GM12874 (cell line): ENCODE measurements around the gene UBQLN1.

Experiments used
- TF ChIP-seq, protein P1 (sequence below): IDR thresholded peaks from 2 replicates; pipeline ENCODE4 v1.5.1; 2011; ENCODE audit warnings: low read depth, mild to moderate bottlenecking, control low read depth, low read length, moderate library complexity; ENCODE audit not compliant: insufficient read depth

Gene UBQLN1

DNA sequence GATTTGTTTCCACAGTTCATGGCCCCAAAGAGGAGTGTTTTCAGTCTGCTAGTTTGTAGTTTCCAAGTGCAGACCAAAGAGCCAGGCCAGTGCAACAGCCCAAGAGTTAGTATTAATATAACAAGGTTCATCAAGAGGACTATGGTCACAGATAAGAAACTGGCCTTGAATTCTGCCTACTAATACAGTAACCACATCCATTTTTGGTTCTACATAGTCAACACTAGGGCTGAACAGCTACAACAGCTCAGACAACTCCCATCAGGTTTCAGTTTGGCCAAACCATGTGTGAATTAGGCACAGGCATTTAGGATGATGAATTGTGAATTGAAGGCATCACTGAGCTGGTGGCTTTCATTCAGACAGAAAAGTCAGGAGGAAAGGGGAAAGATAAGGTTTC, 13.8 kb upstream of the UBQLN1 start:
- TF ChIP-seq, protein P1, sequence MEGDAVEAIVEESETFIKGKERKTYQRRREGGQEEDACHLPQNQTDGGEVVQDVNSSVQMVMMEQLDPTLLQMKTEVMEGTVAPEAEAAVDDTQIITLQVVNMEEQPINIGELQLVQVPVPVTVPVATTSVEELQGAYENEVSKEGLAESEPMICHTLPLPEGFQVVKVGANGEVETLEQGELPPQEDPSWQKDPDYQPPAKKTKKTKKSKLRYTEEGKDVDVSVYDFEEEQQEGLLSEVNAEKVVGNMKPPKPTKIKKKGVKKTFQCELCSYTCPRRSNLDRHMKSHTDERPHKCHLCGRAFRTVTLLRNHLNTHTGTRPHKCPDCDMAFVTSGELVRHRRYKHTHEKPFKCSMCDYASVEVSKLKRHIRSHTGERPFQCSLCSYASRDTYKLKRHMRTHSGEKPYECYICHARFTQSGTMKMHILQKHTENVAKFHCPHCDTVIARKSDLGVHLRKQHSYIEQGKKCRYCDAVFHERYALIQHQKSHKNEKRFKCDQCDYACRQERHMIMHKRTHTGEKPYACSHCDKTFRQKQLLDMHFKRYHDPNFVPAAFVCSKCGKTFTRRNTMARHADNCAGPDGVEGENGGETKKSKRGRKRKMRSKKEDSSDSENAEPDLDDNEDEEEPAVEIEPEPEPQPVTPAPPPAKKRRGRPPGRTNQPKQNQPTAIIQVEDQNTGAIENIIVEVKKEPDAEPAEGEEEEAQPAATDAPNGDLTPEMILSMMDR: no peak

DNA sequence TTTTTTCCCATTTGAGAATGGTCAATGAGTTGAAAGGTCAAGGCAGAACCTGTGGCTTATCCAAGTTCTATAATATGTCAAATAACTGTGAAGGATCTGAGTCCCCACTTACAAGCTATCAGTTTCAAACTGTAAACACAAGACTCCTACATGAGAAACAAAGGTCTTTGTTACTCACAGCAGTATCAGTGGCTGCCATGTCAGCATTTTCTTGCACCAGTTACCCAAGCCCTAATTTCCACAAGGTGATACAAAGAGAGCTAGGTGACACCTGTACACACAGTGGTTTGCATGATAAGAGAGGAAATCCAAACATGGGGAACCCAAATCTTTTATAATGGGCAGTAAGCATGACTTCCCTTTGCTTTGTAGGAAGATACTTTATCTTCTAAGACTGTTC, 8.0 kb upstream of the UBQLN1 start:
- TF ChIP-seq, protein P1: no peak

DNA sequence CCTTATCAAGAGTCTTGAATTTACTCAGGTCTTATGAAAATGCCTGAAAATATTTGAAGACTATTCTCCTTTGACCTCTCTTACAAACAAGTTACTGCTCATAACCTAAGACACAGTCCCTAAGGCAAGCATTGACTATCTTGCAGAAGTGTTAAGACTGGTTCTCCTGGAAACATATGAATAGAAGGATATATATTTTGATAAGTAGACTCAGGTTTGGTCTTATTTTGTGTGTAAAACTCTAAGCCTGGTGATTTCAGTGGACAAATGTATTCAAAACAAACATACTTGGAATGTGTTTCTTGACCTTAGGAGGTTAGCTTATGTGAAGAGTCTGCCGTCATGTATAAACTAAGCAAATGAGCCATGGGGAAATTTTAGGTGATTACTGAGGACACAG, 7.5 kb upstream of the UBQLN1 start:
- TF ChIP-seq, protein P1: no peak

DNA sequence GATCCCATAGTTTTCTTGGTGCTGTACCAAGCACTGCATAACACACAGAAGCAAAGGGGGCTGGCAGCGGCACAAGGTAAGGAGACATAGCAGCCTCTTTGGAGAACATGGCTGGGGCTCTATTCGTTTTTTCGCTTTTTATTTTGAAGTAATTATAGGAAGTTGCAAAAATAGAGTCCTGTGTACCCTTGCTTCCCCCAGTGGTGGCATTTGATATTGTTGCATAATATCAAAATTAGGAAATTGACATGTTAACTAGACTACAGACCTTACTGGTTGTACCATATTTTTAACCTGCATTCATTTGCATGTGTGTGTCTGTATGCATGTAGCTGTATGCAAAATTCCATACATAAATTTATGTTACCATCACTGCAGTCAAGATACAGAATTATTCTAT, 6.6 kb upstream of the UBQLN1 start:
- TF ChIP-seq, protein P1: peak; percentile 27; the same call in 1 of the 2 replicates

DNA sequence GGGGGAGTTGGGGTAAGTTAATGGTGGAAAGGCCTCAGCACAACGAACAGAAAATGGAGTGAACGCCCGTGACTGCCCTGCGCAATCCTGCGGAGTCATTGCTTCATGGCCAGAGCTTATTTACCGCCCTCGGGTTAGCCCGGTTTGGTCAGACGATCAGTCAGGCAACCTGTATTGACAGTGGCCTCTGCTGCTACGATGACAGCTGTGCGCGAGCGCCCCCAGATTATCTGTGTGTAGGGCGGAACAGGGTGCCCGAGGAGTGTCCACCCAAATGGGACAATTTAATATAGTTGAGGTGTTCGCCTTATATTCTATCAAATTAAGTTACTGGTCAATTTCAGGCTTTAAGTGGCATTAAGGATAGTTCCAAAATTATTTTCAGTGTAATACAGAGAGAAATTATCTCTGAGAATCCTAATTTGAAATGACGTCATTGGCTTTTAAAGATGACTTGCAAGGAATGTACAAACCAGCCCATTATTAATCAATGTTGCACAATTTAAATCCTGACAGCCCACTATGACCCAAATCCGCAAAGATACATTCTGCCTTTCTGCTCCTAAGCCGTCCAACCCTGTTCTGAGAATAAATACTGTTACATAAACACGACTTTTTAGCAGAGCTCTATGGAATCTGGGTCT, 879 bp upstream of the UBQLN1 start:
- TF ChIP-seq, protein P1: peak; percentile 52

DNA sequence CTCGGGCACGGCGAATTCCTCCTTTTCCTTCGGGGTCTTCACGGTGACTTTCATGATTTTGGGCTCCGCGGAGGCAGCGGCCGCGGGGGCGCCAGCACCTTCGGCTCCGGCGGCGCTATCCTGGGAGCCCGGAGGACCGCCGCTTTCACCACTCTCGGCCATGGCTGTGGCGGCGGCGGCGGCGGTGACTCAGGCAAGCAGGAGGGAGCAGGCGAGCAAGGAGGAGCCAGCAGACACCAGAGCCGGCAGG, 315 bp downstream of the UBQLN1 start:
- TF ChIP-seq, protein P1: no peak

DNA sequence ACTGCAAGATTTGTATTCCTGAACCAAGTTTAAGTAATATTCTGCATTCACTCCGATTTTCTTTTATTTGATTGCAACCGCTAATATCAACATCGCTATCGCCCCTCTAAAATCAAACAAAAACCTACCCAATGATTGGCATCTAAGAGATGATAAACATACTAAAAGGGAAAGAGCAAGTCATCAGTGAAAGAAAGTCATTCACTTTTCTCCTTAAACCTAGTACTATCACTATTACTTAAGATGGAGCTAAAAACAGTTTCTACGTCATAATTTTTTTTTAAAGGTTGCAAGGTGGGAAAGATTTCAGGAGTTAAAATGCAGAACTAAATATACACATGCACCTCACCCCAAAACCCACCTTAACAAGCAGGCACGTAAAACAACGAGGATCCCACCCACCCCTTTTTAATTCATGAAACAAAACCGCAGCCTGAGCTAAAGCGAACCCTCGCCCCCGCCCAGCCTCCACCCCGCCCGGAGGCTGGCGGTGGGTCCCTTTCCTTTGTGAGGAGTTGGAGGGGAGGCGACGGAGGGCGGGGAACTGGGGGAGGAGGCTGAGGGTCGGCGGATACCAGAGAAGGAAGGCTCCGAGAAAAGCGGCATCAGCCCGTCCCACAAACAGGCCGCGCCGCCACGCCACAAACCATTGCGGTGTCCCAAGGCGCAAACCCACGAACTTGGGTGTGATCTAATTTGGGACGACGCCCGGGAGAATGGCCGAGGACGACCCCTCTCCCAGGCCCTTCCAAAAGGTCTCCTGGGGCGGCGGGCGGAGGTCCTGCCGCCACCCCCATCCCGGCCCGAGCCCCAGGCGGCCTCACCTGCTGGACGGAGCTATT, 861 bp downstream of the UBQLN1 start:
- TF ChIP-seq, protein P1: no peak
